Loucy (cell line): ENCODE measurements around the gene MTMR8.

Experiments used
- H2AFZ ChIP-seq: fragments of 200-600 bp; sonication (generic); 2 replicates; pipeline ENCODE4 v1.6.0; 2016; ENCODE audit warnings: antibody characterized with exemption, mild to moderate bottlenecking, low read length, moderate library complexity
- H3F3A ChIP-seq: fragments of 200-600 bp; 2 replicates; pipeline ENCODE4 v1.6.0; 2016; ENCODE audit warnings: antibody characterized with exemption, low read depth, mild to moderate bottlenecking
- H3K27me3 ChIP-seq: fragments of 200-600 bp; sonication (generic); 2 replicates; pipeline ENCODE4 v1.6.1; 2014; ENCODE audit warnings: low read length, mild to moderate bottlenecking; ENCODE audit not compliant: insufficient read depth, poor library complexity, severe bottlenecking
- H3K36me3 ChIP-seq: fragments of 200-600 bp; sonication (generic); 2 replicates; pipeline ENCODE4 v1.6.1; 2016; ENCODE audit warnings: low read length; ENCODE audit not compliant: insufficient read depth
- H3K4me1 ChIP-seq: fragments of 200-600 bp; sonication (generic); 2 replicates; pipeline ENCODE4 v1.5.1; 2014; ENCODE audit warnings: low read length, mild to moderate bottlenecking; ENCODE audit not compliant: insufficient read depth, poor library complexity, severe bottlenecking
- H3K4me2 ChIP-seq: fragments of 200-600 bp; sonication (generic); 2 replicates; pipeline ENCODE4 v1.6.0; 2014; ENCODE audit warnings: antibody characterized with exemption, low read length, low read depth, mild to moderate bottlenecking; ENCODE audit not compliant: poor library complexity, severe bottlenecking
- H3K4me3 ChIP-seq: fragments of 200-600 bp; sonication (generic); 2 replicates; pipeline ENCODE4 v1.5.1; 2014; ENCODE audit warnings: low read length, mild to moderate bottlenecking, mixed read lengths; ENCODE audit not compliant: poor library complexity, severe bottlenecking
- H3K79me2 ChIP-seq: fragments of 200-600 bp; sonication (generic); 2 replicates; pipeline ENCODE4 v1.6.1; 2014; ENCODE audit warnings: low read length; ENCODE audit not compliant: insufficient read depth
- H3K9ac ChIP-seq: fragments of 200-600 bp; sonication (generic); 2 replicates; pipeline ENCODE4 v1.6.0; 2014; ENCODE audit warnings: mild to moderate bottlenecking, low read depth, low read length, moderate library complexity; ENCODE audit not compliant: poor library complexity, severe bottlenecking
- H3K9me2 ChIP-seq: fragments of 200-600 bp; sonication (generic); replicated peaks from 2 replicates; pipeline ENCODE4 v1.6.1; 2016; ENCODE audit warnings: low read depth, low read length, mixed read lengths
- H3K9me3 ChIP-seq: fragments of 200-600 bp; sonication (generic); 2 replicates; pipeline ENCODE4 v1.6.1; 2014; ENCODE audit warnings: mild to moderate bottlenecking, antibody characterized with exemption, low read length, low read depth; ENCODE audit not compliant: insufficient read depth
- H4K20me1 ChIP-seq: fragments of 200-600 bp; sonication (generic); 2 replicates; pipeline ENCODE4 v1.6.0; 2014; ENCODE audit warnings: antibody characterized with exemption, low read length, mild to moderate bottlenecking; ENCODE audit not compliant: insufficient read depth, poor library complexity, severe bottlenecking
- EZH2phosphoT487 ChIP-seq: fragments of 200-600 bp; IDR thresholded peaks from 2 replicates; pipeline ENCODE4 v1.6.1; 2018; ENCODE audit warnings: antibody characterized with exemption, mild to moderate bottlenecking, moderate library complexity, borderline replicate concordance
- TF ChIP-seq, protein P1 (sequence below): fragments of 200-600 bp; sonication (generic); conservative IDR thresholded peaks from 2 replicates; pipeline ENCODE4 v1.5.1; 2014; ENCODE audit warnings: mild to moderate bottlenecking, antibody characterized with exemption, low read length

MTMR8 gene

DNA sequence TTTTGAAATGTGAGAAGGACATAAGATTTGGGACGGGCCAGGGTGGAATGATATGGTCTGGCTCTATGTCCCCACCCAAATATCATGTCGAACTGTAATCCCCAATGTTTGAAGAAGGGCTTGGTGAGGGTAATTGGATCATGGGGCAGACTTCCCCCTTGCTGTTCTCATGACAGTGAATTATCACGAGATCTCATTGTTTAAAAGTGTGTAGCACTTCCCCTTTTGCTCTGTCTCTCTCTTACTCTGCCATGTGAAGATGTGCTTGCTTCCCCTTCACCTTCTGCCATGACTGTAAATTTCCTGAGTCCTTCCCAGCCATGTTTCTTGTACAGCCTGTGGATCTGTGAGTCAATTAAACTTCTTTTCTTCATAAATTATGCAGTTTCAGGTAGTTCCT is 17.5 kb downstream of the MTMR8 start:
- H3K79me2 ChIP-seq, result no peaks in the 10 kb centered on the region
- no peaks in the 10 kb centered on the region for H4K20me1 ChIP-seq
- H3K4me2 ChIP-seq, result no peak overlapping the region
- no peaks in the 10 kb centered on the region for H3K9me2 ChIP-seq
- no peaks in the 10 kb centered on the region for H3K4me1 ChIP-seq
- no peaks in the 10 kb centered on the region for H3K36me3 ChIP-seq
- H3K9ac ChIP-seq, result no peak overlapping the region
- H3F3A ChIP-seq, result no peaks in the 10 kb centered on the region
- H2AFZ ChIP-seq, result no peak overlapping the region
- no peaks in the 10 kb centered on the region for H3K27me3 ChIP-seq
- TF ChIP-seq, protein P1, sequence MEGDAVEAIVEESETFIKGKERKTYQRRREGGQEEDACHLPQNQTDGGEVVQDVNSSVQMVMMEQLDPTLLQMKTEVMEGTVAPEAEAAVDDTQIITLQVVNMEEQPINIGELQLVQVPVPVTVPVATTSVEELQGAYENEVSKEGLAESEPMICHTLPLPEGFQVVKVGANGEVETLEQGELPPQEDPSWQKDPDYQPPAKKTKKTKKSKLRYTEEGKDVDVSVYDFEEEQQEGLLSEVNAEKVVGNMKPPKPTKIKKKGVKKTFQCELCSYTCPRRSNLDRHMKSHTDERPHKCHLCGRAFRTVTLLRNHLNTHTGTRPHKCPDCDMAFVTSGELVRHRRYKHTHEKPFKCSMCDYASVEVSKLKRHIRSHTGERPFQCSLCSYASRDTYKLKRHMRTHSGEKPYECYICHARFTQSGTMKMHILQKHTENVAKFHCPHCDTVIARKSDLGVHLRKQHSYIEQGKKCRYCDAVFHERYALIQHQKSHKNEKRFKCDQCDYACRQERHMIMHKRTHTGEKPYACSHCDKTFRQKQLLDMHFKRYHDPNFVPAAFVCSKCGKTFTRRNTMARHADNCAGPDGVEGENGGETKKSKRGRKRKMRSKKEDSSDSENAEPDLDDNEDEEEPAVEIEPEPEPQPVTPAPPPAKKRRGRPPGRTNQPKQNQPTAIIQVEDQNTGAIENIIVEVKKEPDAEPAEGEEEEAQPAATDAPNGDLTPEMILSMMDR, result no peak
- TF ChIP-seq EZH2phosphoT487, result no peak
- H3K9me3 ChIP-seq, result peaks cover 8% of the 10 kb centered on the region; the same call in 1 of the 2 replicates
- H3K4me3 ChIP-seq, result no peak overlapping the region

DNA sequence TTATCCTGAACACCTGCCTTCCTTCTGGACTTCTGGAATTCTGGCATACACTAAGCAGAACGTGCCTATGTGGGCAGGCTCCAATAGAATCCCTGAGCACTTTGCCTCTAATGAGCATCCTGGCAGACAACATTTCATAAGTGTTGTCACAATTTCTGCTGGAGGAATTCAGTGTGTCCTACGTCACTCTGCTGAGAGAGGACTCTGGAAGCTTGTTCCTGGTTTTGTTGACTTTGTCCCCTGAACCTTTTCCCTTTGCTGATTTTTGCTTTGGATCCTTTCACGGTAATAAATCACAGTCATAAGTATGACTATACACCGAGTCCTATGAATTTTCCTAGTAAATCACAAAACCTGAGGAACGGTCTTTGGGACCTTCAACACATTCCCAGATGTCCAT is 43.2 kb downstream of the MTMR8 start:
- Histone ChIP-seq H3K79me2 (no peaks in the 10 kb centered on the region), H3K27me3 (no peaks in the 10 kb centered on the region), H3K4me3 (no peak overlapping the region), H3K9me2 (no peaks in the 10 kb centered on the region), H3K4me1 (no peaks in the 10 kb centered on the region), H3K9ac (no peak overlapping the region), H3F3A (no peaks in the 10 kb centered on the region), H3K36me3 (peaks cover 56% of the 10 kb centered on the region; the same call in 1 of the 2 replicates), H4K20me1 (no peaks in the 10 kb centered on the region), H2AFZ (no peak overlapping the region), H3K4me2 (no peak overlapping the region), H3K9me3 (no peaks in the 10 kb centered on the region)
- no peak for TF ChIP-seq EZH2phosphoT487
- TF ChIP-seq, protein P1, result no peak

GRCh38 chrX:64350521-64350920 is 44.7 kb downstream of the MTMR8 start:
- Histone ChIP-seq H4K20me1 (no peaks in the 10 kb centered on the region), H3K79me2 (no peaks in the 10 kb centered on the region)

More at GRCh38 chrX:64350521-64350920, 44.7 kb downstream of the MTMR8 start:
- Histone ChIP-seq H3K4me2 (no peak overlapping the region), H3K36me3 (peaks cover 54% of the 10 kb centered on the region; the same call in 1 of the 2 replicates), H2AFZ (no peak overlapping the region), H3F3A (no peaks in the 10 kb centered on the region), H3K4me3 (no peak overlapping the region), H3K9ac (no peak overlapping the region), H3K9me2 (no peaks in the 10 kb centered on the region), H3K27me3 (no peaks in the 10 kb centered on the region), H3K9me3 (no peaks in the 10 kb centered on the region), H3K4me1 (no peaks in the 10 kb centered on the region)
- no peak for TF ChIP-seq EZH2phosphoT487
- TF ChIP-seq, protein P1, result no peak
